ENCODE data around the gene SYTL2. TPM values are rescaled to one million over a fixed set of nuclear protein-coding genes. Genes with fewer than 3 reads are reported as not detected.

The SYTL2 gene
- polyA plus RNA-seq, 1 of the 3 experiments (the other 2 are of a cell fraction), result 36.0 TPM

DNA sequence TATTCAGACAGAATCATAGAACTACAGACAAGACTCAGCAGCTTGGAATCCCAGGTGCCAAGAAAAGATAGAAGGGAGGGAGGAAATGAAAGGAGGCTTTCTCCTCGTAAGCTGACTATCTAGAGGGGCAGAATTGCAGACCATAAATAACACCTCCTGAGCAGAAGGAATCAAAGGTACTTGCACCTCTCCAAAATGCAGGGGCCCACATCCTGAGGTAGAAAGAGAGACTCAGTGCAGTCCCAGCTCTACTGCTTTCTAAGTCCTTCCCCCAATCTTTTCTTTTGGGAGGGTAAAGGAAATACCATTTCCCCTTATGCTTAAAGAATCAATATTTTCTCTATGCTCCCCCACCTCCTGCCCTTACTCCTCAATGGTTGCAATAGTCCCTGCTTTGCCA lies 55.2 kb downstream of the SYTL2 start:
- Histone ChIP-seq H3K27me3 (ENCODE audit: insufficient read depth) (no peaks in the 10 kb centered on the region), H3K79me2 (ENCODE audit: insufficient read depth) (no peaks in the 10 kb centered on the region), H3K9me3 (no peaks in the 10 kb centered on the region), H3K36me3 (replicated peaks in 1 of 2; ENCODE audit: control insufficient read depth in 1 of 2, insufficient read depth in 2 of 2, low read length in 1 of 2) (peaks cover 0 to 6% of the 10 kb centered on the region in 2 experiments), H3K4me2 (no peak overlapping the region), H2AFZ (ENCODE audit: low read depth) (no peak overlapping the region), H3K4me1 (ENCODE audit: control insufficient read depth in 1 of 2, insufficient read depth in 2 of 2, low read depth in 1 of 2, low read length in 1 of 2) (peaks cover 7 to 8% of the 10 kb centered on the region in 2 experiments; a peak in 3 of 4 replicates), H3K9me2 (no peaks in the 10 kb centered on the region), H3K27ac (ENCODE audit: low read depth in 2 of 2, low read length in 1 of 2) (no peak overlapping the region), H4K20me1 (ENCODE audit: insufficient read depth) (no peaks in the 10 kb centered on the region), H3K4me3 (ENCODE audit: low read depth in 2 of 2, low read length in 1 of 2) (no peak overlapping the region), H3K9ac (no peak overlapping the region), H3F3A (replicated peaks; ENCODE audit: insufficient read depth) (no peaks in the 10 kb centered on the region)
- whole genome bisulfite sequencing (ENCODE audit: low lambda C conversion rate), result 74% methylated on average over 1 of the region's 1 CpG
- no peak for TF ChIP-seq SIN3A (IDR thresholded peaks at IDR 0.05; ENCODE audit: borderline replicate concordance, low read depth, low read length)
- no peak for DNase-seq
- POLR2A ChIA-PET, result no interaction called here
- CTCF ChIA-PET, result no interaction called here

- Histone ChIP-seq H3K79me2 (ENCODE audit: insufficient read depth) (no peaks in the 10 kb centered on the region), H3K4me1 (ENCODE audit: control insufficient read depth in 1 of 2, insufficient read depth in 2 of 2, low read depth in 1 of 2, low read length in 1 of 2) (peaks cover 7 to 8% of the 10 kb centered on the region in 2 experiments; a peak in 3 of 4 replicates), H3K27me3 (ENCODE audit: insufficient read depth) (no peaks in the 10 kb centered on the region), H3K9me2 (no peaks in the 10 kb centered on the region), H2AFZ (ENCODE audit: low read depth) (no peak overlapping the region), H3K27ac (ENCODE audit: low read depth in 2 of 2, low read length in 1 of 2) (no peak overlapping the region), H3K4me2 (no peak overlapping the region), H4K20me1 (ENCODE audit: insufficient read depth) (no peaks in the 10 kb centered on the region), H3F3A (replicated peaks; ENCODE audit: insufficient read depth) (no peaks in the 10 kb centered on the region), H3K4me3 (ENCODE audit: low read depth in 2 of 2, low read length in 1 of 2) (no peak overlapping the region), H3K9ac (no peak overlapping the region), H3K9me3 (no peaks in the 10 kb centered on the region), H3K36me3 (replicated peaks in 1 of 2; ENCODE audit: control insufficient read depth in 1 of 2, insufficient read depth in 2 of 2, low read length in 1 of 2) (peaks cover 0 to 6% of the 10 kb centered on the region in 2 experiments)
- TF ChIP-seq FOXM1 (IDR thresholded peaks at IDR 0.05; ENCODE audit: low read depth), result no peak
- no peak for TF ChIP-seq JUND (IDR thresholded peaks at IDR 0.05)
- CTCF ChIA-PET, result no interaction called here
- WGBS (ENCODE audit: low lambda C conversion rate), result 100% methylated on average over 2 of the region's 2 CpGs
- no peak for DNase-seq
- POLR2A ChIA-PET, result no interaction called here
Measured at GRCh38 chr11:85755285-85755684, 55.7 kb downstream of the SYTL2 start.

- H3K4me1 ChIP-seq (ENCODE audit: control insufficient read depth in 1 of 2, insufficient read depth in 2 of 2, low read depth in 1 of 2, low read length in 1 of 2), result peaks cover 5 to 7% of the 10 kb centered on the region in 2 experiments; a peak in 1 of 4 replicates
- H3K4me3 ChIP-seq (ENCODE audit: low read depth in 2 of 2, low read length in 1 of 2), result no peak overlapping the region
- no peak overlapping the region for H2AFZ ChIP-seq (ENCODE audit: low read depth)
- no peak overlapping the region for H3K27ac ChIP-seq (ENCODE audit: low read depth in 2 of 2, low read length in 1 of 2)
- no peaks in the 10 kb centered on the region for H3K79me2 ChIP-seq (ENCODE audit: insufficient read depth)
- no peak overlapping the region for H3K4me2 ChIP-seq
- no peaks in the 10 kb centered on the region for H3K27me3 ChIP-seq (ENCODE audit: insufficient read depth)
- no peaks in the 10 kb centered on the region for H3K9me2 ChIP-seq
- DNase-seq, result no peak
- no peaks in the 10 kb centered on the region for H3F3A ChIP-seq (replicated peaks; ENCODE audit: insufficient read depth)
- H3K9me3 ChIP-seq, result no peaks in the 10 kb centered on the region
- WGBS (ENCODE audit: low lambda C conversion rate), result 90% methylated on average over 7 of the region's 7 CpGs
- ChIA-PET CTCF (no interaction called here), POLR2A (no interaction called here)
- H4K20me1 ChIP-seq (ENCODE audit: insufficient read depth), result no peaks in the 10 kb centered on the region
- peaks cover 0 to 6% of the 10 kb centered on the region in 2 experiments for H3K36me3 ChIP-seq (replicated peaks in 1 of 2; ENCODE audit: control insufficient read depth in 1 of 2, insufficient read depth in 2 of 2, low read length in 1 of 2)
- TF ChIP-seq FOXJ3 (CRISPR knock-in tag; IDR thresholded peaks at IDR 0.05), result no peak
- no peak for TF ChIP-seq MEF2A (IDR thresholded peaks at IDR 0.05; ENCODE audit: borderline replicate concordance, low read depth)
- TF ChIP-seq, protein P1, sequence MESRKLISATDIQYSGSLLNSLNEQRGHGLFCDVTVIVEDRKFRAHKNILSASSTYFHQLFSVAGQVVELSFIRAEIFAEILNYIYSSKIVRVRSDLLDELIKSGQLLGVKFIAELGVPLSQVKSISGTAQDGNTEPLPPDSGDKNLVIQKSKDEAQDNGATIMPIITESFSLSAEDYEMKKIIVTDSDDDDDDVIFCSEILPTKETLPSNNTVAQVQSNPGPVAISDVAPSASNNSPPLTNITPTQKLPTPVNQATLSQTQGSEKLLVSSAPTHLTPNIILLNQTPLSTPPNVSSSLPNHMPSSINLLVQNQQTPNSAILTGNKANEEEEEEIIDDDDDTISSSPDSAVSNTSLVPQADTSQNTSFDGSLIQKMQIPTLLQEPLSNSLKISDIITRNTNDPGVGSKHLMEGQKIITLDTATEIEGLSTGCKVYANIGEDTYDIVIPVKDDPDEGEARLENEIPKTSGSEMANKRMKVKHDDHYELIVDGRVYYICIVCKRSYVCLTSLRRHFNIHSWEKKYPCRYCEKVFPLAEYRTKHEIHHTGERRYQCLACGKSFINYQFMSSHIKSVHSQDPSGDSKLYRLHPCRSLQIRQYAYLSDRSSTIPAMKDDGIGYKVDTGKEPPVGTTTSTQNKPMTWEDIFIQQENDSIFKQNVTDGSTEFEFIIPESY (IDR thresholded peaks at IDR 0.05; ENCODE audit: borderline replicate concordance, low read depth), result no peak
- TF ChIP-seq RCOR1 (IDR thresholded peaks at IDR 0.05; ENCODE audit: low read length), result no peak
- TF ChIP-seq NRF1 (IDR thresholded peaks at IDR 0.05; ENCODE audit: low read depth, low read length), result no peak
- no peak for TF ChIP-seq TCF12 (IDR thresholded peaks at IDR 0.05)
- TF ChIP-seq TAF1 (IDR thresholded peaks at IDR 0.05; ENCODE audit: borderline replicate concordance, low read depth, low read length), result no peak
- TF ChIP-seq POLR2AphosphoS5 (IDR thresholded peaks at IDR 0.05; ENCODE audit: low read depth, low read length), result no peak
- TF ChIP-seq TEAD4 (IDR thresholded peaks at IDR 0.05; ENCODE audit: borderline replicate concordance, insufficient read depth), result no peak
- TF ChIP-seq MXI1 (IDR thresholded peaks at IDR 0.05; ENCODE audit: low read depth, low read length), result no peak
- no peak for TF ChIP-seq USF1 (IDR thresholded peaks at IDR 0.05; ENCODE audit: borderline replicate concordance, low read depth)
- TF ChIP-seq CHD2 (IDR thresholded peaks at IDR 0.05; ENCODE audit: low read length, partially characterized antibody), result no peak
- no peak for TF ChIP-seq GATA2 (CRISPR knock-in tag; IDR thresholded peaks at IDR 0.05)
- TF ChIP-seq EZH2phosphoT487 (IDR thresholded peaks at IDR 0.05; ENCODE audit: borderline replicate concordance, low read depth), result no peak
- TF ChIP-seq USF2 (IDR thresholded peaks at IDR 0.05; ENCODE audit: borderline replicate concordance, low read depth, low read length), result no peak
- no peak overlapping the region for H3K9ac ChIP-seq
Measured at GRCh38 chr11:85752890-85753581, 57.9 kb downstream of the SYTL2 start.

All from SK-N-SH (cell line).